ENCODE data around the gene ACY1. TPM values are rescaled to one million over a fixed set of nuclear protein-coding genes. Genes with fewer than 3 reads are reported as not detected.

ACY1 gene
- total RNA-seq, 1 experiment from 2014 or later: 62.6 TPM

DNA sequence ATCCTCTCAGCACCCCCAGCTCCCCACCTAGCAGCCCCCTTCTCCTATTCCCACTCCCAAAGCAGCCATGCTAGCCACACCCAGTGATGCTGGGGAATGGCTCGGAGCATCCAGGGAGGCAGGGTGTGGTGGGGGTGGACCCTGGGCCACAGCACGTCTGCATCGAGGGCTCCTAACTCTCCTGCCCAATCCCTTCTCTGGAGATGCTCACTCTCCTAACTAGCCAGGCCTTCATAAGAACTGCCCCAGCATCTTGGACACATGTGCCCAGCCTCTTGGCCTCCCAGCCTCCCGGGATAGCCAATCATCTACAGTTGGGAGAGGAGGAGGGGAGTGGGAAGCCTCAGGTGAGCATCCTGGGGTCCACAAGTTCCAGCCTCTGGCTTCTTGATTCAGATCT lies 18.8 kb upstream of the ACY1 start:
- Histone ChIP-seq H4K8ac (replicated peaks; ENCODE audit: insufficient read length, low read depth, low read length) (no peak overlapping the region), H4K20me1 (ENCODE audit: control insufficient read depth, insufficient read depth, insufficient read length) (no peaks in the 10 kb centered on the region), H2BK15ac (ENCODE audit: low read depth, low read length) (no peak overlapping the region), H3K4ac (ENCODE audit: low read depth, low read length) (no peak overlapping the region), H3K14ac (ENCODE audit: insufficient read depth, low read length) (no peak overlapping the region), H3K23me2 (ENCODE audit: insufficient read length, low read depth, low read length, poor library complexity, severe bottlenecking) (peaks cover 11% of the 10 kb centered on the region), H2AK5ac (ENCODE audit: insufficient read length, low read length) (no peak overlapping the region), H3K56ac (ENCODE audit: insufficient read length, low read depth, low read length) (no peak overlapping the region), H3K23ac (ENCODE audit: insufficient read length, low read depth, low read length) (no peak overlapping the region), H3K79me2 (ENCODE audit: insufficient read depth, low read length) (no peaks in the 10 kb centered on the region), H3K27ac (ENCODE audit: insufficient read length, low read depth, low read length) (no peak overlapping the region), H3K9ac (ENCODE audit: extremely low read depth, insufficient read length, low read length) (no peak overlapping the region), H3K9me3 (ENCODE audit: control insufficient read depth, low read depth, low read length) (no peaks in the 10 kb centered on the region), H4K5ac (ENCODE audit: insufficient read length, low read depth, low read length) (no peak overlapping the region), H2AFZ (ENCODE audit: low read length) (no peak overlapping the region), H3K4me1 (ENCODE audit: insufficient read depth, low read length) (peaks cover 10% of the 10 kb centered on the region; the same call in 1 of the 2 replicates), H2BK120ac (ENCODE audit: low read depth, low read length, poor library complexity, severe bottlenecking) (no peak overlapping the region), H2BK20ac (ENCODE audit: low read depth, low read length, poor library complexity, severe bottlenecking) (no peak overlapping the region), H3K79me1 (ENCODE audit: insufficient read depth, low read depth, low read length, poor library complexity, severe bottlenecking) (no peaks in the 10 kb centered on the region), H2BK5ac (ENCODE audit: insufficient read length, low read length) (no peak overlapping the region), H4K91ac (ENCODE audit: insufficient read length, low read depth, low read length) (no peak overlapping the region), H2BK12ac (ENCODE audit: insufficient read length, low read depth, low read length) (no peak overlapping the region), H3K27me3 (ENCODE audit: insufficient read depth, low read length) (no peaks in the 10 kb centered on the region), H3K18ac (ENCODE audit: insufficient read length, low read depth, low read length) (no peak overlapping the region), H3T11ph (ENCODE audit: low read length) (no peak overlapping the region), H3K4me2 (ENCODE audit: insufficient read depth, insufficient read length, low read length) (no peak overlapping the region)
- DNase-seq: no peak
- Mint-ChIP-seq H3K9me3 (no peaks in the 10 kb centered on the region), H3K4me3 (peak overlapping the region in 1 of 2 experiments; percentile 14; a peak in 1 of 5 replicates), H3K27ac (no peak overlapping the region), H3K36me3 (ENCODE audit: insufficient read depth in 1 of 3, low read depth in 3 of 3) (peaks cover 0 to 5% (median 2%) of the 10 kb centered on the region in 3 experiments; a peak in 3 of 7 replicates), H3K27me3 (ENCODE audit: low read depth) (peaks cover 55% of the 10 kb centered on the region), H3K4me1 (peaks cover 53 to 73% of the 10 kb centered on the region in 2 experiments)
- TF ChIP-seq, protein P1, sequence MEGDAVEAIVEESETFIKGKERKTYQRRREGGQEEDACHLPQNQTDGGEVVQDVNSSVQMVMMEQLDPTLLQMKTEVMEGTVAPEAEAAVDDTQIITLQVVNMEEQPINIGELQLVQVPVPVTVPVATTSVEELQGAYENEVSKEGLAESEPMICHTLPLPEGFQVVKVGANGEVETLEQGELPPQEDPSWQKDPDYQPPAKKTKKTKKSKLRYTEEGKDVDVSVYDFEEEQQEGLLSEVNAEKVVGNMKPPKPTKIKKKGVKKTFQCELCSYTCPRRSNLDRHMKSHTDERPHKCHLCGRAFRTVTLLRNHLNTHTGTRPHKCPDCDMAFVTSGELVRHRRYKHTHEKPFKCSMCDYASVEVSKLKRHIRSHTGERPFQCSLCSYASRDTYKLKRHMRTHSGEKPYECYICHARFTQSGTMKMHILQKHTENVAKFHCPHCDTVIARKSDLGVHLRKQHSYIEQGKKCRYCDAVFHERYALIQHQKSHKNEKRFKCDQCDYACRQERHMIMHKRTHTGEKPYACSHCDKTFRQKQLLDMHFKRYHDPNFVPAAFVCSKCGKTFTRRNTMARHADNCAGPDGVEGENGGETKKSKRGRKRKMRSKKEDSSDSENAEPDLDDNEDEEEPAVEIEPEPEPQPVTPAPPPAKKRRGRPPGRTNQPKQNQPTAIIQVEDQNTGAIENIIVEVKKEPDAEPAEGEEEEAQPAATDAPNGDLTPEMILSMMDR (conservative IDR thresholded peaks at IDR 0.05): no peak
- no CpG with 5 or more reads among the region's 4 CpGs for WGBS (ENCODE audit: extremely low coverage, insufficient read length, low lambda C conversion rate)

All from H9 (cell line).